Type B pancreatic cell (in vitro differentiated cells): Measurements from ENCODE around the gene GABRB1. TPM values are rescaled to one million over a fixed set of nuclear protein-coding genes. Genes with fewer than 3 reads are reported as not detected.

ENCODE experiments used
- DNase-seq: peaks from one replicate; pipeline ENCODE4 v3.0.0; 2021; ENCODE audit warnings: mixed read lengths; ENCODE audit not compliant: unreplicated experiment; ENCODE audit errors: extremely low spot score
- H3K27ac Mint-ChIP-seq: 2 replicates; pipeline ENCODE4 v1.8.0; 2021; ENCODE audit warnings: mild to moderate bottlenecking, mixed read lengths
- H3K27me3 Mint-ChIP-seq: 2 replicates; pipeline ENCODE4 v1.8.0; 2021; ENCODE audit warnings: mixed read lengths
- H3K36me3 Mint-ChIP-seq: 2 replicates; pipeline ENCODE4 v1.8.0; 2021; ENCODE audit warnings: mixed read lengths
- H3K4me1 Mint-ChIP-seq: one replicate; pipeline ENCODE4 v1.8.0; 2021; ENCODE audit warnings: mixed read lengths; ENCODE audit not compliant: unreplicated experiment
- H3K4me3 Mint-ChIP-seq: 2 replicates; pipeline ENCODE4 v1.8.0; 2021; ENCODE audit warnings: mild to moderate bottlenecking, mixed read lengths
- H3K9me3 Mint-ChIP-seq: 2 replicates; pipeline ENCODE4 v1.8.0; 2021; ENCODE audit warnings: mixed read lengths
- total RNA-seq: library from RNA; stranded (reverse); gene quantifications from 2 replicates; pipeline ENCODE4 v1.2.1, GENCODE V29; 2021; ENCODE audit warnings: low replicate concordance
- TF ChIP-seq, protein P1 (sequence below): fragments of 200-600 bp; sonication (generic); conservative IDR thresholded peaks from 2 replicates; pipeline ENCODE4 v1.5.0; 2021; ENCODE audit warnings: antibody characterized with exemption, mild to moderate bottlenecking

GABRB1 gene
- total RNA-seq, 1 donor from 2014 or later, result 1.1 TPM

DNA sequence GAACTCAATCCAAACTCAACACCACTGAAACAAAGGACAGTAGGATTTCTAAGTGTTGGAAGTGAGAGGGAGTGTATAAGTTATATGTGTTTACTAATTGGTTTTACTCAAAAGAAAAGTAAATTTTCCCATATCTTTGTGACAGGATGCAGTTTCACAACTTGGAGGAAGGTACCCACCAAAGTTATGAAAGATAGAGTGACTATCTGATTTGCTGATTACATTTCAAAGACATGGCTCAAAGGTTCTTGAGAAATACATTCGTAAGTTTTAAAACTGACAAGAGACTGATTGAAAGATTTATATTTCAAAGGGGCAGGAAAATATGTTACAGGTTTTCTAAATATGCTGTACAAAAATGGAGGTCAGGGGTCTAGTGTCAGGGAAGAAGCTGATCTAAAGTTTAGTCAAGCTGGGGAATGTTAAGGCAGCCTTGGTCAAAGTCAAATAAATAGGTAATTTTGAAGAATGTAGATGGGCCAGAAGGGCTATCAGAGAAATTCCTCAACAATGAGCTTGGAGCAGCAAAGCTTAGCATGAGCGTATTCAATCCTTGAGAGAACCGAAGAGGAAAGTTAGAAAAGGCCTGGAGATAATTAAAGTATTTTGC, 441.9 kb downstream of the GABRB1 start:
- no peak overlapping the region for H3K4me3 Mint-ChIP-seq
- peaks cover 11% of the 10 kb centered on the region for H3K4me1 Mint-ChIP-seq
- no peaks in the 10 kb centered on the region for H3K27me3 Mint-ChIP-seq
- DNase-seq, result no peak
- no peaks in the 10 kb centered on the region for H3K36me3 Mint-ChIP-seq
- no peak overlapping the region for H3K27ac Mint-ChIP-seq
- TF ChIP-seq, protein P1, sequence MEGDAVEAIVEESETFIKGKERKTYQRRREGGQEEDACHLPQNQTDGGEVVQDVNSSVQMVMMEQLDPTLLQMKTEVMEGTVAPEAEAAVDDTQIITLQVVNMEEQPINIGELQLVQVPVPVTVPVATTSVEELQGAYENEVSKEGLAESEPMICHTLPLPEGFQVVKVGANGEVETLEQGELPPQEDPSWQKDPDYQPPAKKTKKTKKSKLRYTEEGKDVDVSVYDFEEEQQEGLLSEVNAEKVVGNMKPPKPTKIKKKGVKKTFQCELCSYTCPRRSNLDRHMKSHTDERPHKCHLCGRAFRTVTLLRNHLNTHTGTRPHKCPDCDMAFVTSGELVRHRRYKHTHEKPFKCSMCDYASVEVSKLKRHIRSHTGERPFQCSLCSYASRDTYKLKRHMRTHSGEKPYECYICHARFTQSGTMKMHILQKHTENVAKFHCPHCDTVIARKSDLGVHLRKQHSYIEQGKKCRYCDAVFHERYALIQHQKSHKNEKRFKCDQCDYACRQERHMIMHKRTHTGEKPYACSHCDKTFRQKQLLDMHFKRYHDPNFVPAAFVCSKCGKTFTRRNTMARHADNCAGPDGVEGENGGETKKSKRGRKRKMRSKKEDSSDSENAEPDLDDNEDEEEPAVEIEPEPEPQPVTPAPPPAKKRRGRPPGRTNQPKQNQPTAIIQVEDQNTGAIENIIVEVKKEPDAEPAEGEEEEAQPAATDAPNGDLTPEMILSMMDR, result no peak
- H3K9me3 Mint-ChIP-seq, result no peaks in the 10 kb centered on the region

DNA sequence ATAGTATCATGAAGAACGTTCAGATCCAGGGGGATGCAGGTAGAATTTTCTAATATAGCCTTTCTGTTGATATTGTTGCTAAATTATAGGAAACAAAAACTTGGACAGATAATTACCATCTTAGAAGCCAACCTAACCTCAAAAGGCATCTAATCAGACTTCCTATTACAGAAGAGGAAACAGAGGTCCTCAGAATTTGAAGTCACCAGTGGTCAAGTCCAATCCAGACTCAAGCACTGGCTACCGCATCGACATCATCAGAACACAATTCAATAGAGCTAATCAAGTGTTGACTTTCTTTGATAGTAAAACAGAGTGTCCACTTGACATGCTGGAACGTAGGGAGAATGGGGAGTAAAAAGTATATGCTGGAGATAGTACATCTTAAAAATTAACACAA, 443.4 kb downstream of the GABRB1 start:
- TF ChIP-seq, protein P1, result no peak
- Mint-ChIP-seq H3K4me3 (no peak overlapping the region), H3K36me3 (no peaks in the 10 kb centered on the region), H3K4me1 (peaks cover 11% of the 10 kb centered on the region), H3K27me3 (no peaks in the 10 kb centered on the region), H3K27ac (no peak overlapping the region), H3K9me3 (no peaks in the 10 kb centered on the region)
- no peak for DNase-seq

DNA sequence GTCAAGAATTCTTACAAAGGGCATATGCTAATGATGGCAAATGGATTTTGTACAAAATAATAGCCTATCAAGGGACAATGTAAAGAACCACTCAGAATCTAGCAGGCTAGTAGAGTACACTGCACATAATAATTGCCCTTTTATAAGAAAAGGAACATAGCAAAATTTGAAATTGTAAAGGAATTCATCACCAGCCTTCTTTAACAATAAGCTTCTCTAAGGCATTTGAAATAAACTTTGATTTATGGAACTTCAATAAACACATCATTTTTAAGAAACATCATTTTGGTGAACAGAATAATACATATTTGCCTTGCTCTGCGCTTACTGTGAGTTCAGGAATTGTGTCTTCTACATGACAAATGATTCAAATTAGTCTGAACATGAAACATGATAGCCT, 444.0 kb downstream of the GABRB1 start:
- H3K4me3 Mint-ChIP-seq, result no peak overlapping the region
- H3K36me3 Mint-ChIP-seq, result no peaks in the 10 kb centered on the region
- no peaks in the 10 kb centered on the region for H3K27me3 Mint-ChIP-seq
- no peak for DNase-seq
- peaks cover 11% of the 10 kb centered on the region for H3K4me1 Mint-ChIP-seq
- TF ChIP-seq, protein P1, result no peak
- no peaks in the 10 kb centered on the region for H3K9me3 Mint-ChIP-seq
- no peak overlapping the region for H3K27ac Mint-ChIP-seq

Other genes with a start within 250 kb of the GABRB1 start
- not detected in 2 replicates for gene COX7B2, start 122.3 kb upstream of the GABRB1 start, total RNA-seq
- 0.45 and 1.5 TPM in 2 replicates for gene GABRA4, start 38.0 kb upstream of the GABRB1 start, total RNA-seq